CD4-positive, alpha-beta T cell treated with Interleukin-6 for 4 hours (primary cell): ENCODE measurements around the gene KCNK3.
"Not testable (repeated sequence)": the region's sequence is repeated elsewhere in the genome, so short reads cannot be mapped to it uniquely, and the experiment has no call there.

Experiments used
- DNase-seq: peaks from one replicate; pipeline ENCODE4 v3.0.0-alpha.2; 2020; ENCODE audit warnings: mixed read lengths

The KCNK3 gene

DNA sequence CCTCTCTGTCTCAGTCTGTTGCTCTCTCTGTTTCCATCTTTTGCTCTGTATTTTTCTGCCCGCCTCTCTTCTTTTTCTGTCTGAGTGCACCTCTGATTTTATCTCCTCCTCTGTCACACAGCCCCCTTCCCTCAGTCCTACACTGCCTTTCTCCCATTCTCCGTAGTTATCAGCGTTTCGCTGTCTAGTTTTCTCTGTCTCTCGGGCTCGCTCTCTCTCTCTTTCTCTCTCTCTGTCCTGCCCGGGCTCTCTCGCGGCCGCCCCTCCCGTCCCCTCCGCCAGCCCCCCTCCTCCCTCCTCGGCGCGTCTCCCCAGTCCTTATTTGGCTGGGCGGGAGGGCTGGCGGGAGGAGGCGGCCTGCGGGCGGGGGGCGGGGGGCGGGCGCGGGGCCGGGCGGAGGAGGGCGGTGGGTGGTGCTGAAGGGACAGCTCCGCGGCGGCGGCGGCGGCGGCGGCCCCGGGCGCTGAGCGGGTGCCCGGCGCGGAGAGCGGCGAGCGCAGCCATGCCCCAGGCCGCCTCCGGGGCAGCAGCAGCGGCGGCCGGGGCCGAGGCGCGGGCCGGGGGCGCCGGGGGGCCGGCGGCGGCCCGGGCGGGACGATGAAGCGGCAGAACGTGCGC is at the start of gene KCNK3:
Gene KCNK3, plus strand, starts transcription at position 444 of the 618 bp plus-strand sequence. Its CDS starts 154 bp downstream, at position 598.
- peak; percentile 44 for DNase-seq

GRCh38 chr2:26644188-26644835 is 48.2 kb upstream of the KCNK3 start:
- no peak for DNase-seq

- no peak for DNase-seq
These were observed 46.8 kb upstream of the KCNK3 start for GRCh38 chr2:26645762-26646161.

DNA sequence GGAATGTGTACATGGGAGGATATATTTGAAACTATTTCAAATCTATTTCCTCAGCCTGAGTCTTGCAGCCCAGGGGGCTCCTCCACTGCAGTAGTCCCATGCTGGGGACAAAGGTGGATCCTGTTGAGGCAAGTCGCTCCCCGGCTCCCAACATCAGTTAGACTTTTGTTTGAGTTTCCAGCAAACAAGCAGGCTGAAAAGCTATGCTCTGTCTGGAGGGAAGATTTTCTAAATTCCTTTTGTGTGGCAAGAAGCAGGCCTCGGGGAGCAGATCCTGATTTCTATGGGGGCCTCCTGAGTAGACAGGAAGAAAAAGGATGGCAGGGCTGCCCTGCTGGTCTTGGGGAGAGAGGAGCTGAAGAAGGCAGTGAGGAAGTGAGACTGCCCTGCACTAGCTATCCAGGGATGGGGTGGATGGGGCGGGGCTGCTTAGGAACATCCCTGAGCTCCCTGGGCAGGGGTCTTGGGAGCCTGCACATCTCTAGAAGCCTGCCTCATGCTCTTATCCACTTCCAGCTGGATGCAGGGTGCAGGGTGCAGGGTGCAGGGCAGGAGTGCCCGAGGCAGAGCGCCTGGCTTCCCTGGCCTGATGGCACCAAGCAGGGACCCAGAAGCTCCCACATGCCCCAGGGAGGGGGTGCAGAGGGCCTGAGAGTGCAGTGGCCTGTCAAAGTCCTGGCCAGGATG is 45.4 kb upstream of the KCNK3 start:
- no peak for DNase-seq

- DNase-seq = no peak
These were observed 44.5 kb upstream of the KCNK3 start for GRCh38 chr2:26647981-26648380.

GRCh38 chr2:26648516-26648915 is 44.0 kb upstream of the KCNK3 start:
- DNase-seq = no peak

DNA sequence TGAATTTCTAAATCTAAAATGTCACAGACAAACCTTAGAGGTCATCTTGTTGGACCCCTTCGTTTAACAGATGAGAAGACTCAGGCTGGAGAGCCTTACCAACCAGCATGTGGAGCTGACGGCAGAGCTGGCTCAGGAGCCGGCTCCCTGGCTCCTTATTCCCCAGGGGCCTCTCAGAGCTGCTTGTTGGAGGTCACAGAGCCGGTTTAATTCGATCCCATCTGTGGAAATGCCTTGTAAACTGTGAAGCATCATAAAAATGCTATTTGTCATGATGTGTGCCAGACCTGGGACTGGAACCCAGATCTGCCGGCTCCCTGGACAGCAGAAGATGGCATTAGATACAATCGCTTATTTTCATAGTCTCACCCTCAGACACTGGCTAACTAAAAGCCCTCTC is 43.2 kb upstream of the KCNK3 start:
- no peak for DNase-seq

- no peak for DNase-seq
These were observed 42.4 kb upstream of the KCNK3 start for GRCh38 chr2:26649992-26650712.

- no peak for DNase-seq
These were observed 41.6 kb upstream of the KCNK3 start for GRCh38 chr2:26650713-26651469.

DNA sequence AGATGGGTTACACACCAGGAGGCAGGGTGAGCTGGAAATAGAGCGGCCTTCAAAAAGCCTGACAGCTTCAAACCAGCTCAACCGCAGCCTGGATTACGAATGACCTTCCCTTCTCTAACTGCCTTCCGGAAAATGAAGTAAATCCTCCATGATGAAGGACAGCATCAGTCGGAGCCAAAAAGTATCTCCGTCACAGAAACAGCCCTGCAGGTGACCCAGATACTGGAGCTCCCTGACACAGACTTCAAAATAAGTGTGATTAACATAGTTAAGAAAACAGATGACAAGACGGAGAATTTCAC is 41.1 kb upstream of the KCNK3 start:
- no peak for DNase-seq

- no peak for DNase-seq
These were observed 40.7 kb upstream of the KCNK3 start for GRCh38 chr2:26651799-26652198.

DNA sequence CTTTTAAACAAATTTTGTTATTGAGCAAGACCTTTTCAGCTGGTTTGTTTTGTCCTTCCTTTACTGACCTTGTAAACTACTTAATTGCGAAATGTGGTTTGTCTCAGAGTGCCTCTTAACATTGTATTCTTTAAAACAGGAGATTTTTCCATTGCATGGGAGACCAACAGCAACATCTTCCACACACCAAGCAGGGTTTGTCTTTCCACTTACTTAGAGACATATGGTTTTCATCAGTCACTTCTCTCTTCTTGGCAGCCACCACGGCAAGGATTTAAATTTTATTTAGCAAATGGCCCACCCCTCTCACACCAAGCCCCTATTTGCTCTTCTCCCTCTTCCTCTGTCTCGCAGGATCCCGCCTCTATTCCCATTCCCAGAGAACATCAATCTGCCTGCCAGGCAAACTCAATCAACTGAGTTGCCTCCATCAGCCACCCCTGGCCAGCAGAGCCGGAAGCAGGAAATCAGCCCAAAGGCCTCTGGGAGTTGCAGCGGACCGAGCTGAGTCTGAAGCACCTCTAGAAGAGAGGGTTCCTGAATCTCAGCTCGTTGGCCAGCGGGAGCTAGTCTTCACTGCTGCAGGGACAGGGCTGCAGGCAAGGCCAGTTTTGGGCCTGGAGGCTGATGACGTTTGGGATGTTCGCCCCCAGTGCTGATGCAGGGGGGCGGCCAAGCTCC is 40.0 kb upstream of the KCNK3 start:
- no peak for DNase-seq

DNA sequence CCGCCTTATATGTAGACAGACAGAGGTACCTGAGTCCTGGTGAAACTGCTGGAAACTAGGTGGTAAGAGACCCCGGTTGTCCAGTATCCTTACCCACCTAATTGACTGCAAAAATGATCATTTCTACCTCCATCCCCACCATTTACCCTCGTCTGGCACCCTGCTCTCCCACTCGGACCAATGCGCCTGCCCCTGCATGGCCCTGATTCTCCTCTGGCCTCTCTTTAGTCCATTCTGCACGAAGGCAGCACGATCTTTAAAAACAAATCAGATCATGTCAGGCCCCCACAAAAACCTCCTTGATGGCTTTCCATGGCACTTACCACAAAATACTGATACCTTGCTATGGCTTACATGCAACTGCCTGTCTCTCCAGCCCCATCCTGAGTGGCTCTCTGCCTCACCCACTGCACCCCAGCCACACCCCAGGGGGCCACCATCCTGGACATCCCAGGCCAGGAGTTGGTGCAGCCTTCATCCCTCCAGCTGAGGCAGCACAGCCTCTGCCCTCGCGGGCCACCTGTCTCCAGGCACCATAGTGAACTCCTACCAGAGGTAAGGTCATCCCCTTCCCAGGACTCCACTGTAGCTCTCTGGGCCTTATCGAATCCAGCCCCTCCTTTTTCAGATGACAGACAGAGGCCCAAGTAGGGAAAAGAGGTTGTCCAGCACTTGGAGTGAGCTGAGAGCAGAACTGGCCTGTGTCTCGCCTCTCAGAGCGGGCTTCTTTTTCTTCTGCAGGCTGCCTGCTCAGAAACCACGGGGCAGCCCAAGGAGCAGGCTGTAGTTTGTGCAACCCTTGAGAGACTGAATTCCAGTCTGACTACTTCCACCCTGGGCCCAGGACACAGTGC is 39.1 kb upstream of the KCNK3 start:
- DNase-seq = no peak

DNA sequence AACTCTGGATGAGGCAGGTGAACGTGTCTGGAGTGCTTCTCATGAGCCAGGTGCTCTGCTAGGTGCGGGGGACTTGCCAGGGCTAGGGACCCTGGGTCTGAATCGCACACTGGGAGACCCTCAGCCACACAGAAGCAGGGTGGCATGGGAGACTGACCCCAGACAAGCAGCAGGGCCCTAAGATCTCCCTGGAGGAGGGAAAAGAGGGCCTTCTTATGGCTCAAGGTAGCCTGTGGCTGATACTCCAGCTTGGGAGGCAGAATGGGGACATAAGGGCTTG is 38.5 kb upstream of the KCNK3 start:
- DNase-seq = no peak

DNA sequence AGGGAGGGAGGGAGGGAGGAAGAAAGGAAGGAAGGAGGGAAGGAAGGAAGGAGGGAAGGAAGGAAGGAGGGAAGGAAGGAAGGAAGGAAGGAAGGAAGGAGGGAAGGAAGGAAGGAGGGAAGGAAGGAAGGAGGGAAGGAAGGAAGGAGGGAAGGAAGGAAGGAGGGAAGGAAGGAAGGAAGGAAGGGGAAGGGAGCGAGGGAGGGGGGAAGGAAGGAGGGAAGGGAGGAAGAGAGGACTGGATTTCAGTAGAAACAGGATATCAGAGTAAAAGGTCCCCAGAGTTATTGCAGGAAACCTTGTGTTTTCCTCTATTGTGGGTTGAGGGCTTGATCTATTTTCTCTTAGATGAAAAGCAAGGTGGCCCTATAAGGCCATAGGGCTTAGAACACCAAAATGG is 37.4 kb upstream of the KCNK3 start:
- not testable (repeated sequence) for DNase-seq

DNA sequence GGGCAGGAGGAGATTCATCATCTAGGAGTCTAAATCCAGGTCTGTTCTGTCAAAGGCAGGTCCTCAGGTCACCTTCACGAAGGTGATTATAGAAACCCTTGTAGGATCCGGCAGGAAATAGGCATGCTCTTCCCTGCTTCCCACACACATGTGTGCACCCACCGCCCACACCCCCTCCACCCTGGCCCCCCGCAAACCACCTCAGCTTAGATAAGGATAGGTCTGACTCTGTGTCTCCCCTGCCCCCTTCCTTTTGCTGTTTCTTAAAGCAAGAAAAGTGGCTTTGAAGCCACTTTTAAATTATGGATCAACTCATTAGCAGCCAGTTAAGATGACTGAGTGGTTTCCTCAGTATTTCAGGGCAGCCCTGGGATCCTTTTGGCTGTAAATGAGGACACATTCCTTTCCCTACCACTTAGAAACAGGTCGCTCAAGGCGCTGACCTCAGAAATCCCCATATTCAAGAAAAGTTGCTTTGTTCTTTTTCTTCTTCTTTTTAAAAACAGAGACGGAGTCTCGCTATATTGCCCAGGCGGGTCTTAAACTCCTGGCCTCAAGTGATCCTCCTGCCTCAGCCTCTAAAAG is 36.8 kb upstream of the KCNK3 start:
- no peak for DNase-seq

DNA sequence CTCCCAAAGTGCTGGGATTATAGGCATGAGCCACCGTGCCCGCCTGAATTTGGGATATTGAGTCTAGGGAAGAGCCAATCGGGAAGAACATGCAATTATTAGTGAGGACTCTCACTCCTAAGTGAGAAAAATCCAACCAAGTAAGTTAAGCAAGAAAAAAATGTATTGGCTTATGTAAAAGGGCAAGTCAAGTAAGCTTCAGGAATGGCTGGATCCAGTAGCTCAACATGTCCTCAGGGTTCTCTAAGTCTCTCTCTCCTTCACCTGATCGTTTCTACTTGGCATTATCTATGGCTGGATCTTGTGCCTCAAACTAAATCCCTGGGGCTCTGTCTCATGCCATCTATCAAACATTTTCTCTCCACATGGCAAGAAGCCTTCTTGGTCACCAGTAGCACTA is 35.3 kb upstream of the KCNK3 start:
- no peak for DNase-seq

DNA sequence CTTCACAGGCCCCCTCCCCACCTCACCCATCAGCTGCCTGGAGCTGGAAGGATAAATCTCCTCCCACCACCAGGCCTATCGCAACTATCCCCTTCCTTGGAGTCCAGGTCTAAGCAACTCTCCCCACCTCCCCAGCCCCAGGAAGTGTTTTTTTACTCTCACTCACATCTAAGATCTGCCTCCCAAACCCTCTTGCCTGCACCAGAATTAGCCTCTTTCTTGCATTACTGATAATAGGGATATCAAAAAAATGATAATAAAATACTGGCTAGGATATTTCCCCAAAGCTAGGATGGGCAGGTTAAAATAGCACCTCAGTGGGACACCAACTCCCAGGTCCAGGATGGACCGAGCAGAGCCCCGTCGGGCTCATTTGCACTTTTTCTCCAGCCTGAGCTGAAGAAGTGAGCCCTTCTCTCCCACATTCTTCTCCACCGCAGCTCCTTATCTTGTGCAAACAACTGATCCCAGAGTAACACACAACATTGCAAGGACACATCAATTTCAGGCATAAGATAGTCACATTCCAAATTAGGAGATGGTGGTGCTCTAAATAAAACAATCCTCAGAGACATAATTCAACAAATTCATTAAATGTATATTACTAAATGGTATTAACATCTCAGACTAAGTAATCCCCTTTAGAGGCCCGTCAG is 33.7 kb upstream of the KCNK3 start:
- DNase-seq = no peak

GRCh38 chr2:26660363-26660962 is 32.1 kb upstream of the KCNK3 start:
- no peak for DNase-seq

GRCh38 chr2:26665296-26665695 is 27.2 kb upstream of the KCNK3 start:
- not testable (repeated sequence) for DNase-seq
